Subcutaneous adipose tissue (tissue), 4 donors: ENCODE data around the gene SRM. TPM values are rescaled to one million over a fixed set of nuclear protein-coding genes. Genes with fewer than 3 reads are reported as not detected.

Source experiments
- total RNA-seq, 4 donors: library from RNA; depleted of rRNA; stranded (reverse); fragments of >200 nt; gene quantifications; one replicate each; pipeline ENCODE4 v1.1.0, GENCODE V29; 2016
- TF ChIP-seq, protein P1 (sequence below): fragments of 450-650 bp; IDR thresholded peaks from one replicate; pipeline ENCODE4 v1.5.1; 2016; ENCODE audit warnings: low read depth, mild to moderate bottlenecking, control low read depth, antibody characterized with exemption, moderate library complexity

Gene SRM
- total RNA-seq, 4 donors from 2014 or later, result 21.2 to 45.2 (median 30.4) TPM

DNA sequence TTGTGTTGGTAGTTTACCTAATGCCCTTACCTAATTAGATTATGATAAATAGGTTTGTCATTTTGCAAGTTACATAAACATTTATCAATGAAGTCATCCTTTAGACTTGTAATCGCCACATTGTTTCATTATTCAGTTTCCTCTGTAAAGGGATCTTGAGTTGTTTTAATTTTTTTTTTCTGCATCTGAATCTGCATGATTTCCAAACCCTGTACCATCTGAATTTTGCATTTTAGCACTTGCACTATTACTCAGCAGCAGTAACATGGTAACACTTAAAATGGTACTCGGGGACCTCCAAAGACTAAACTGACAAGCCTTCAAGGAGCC, 35.0 kb downstream of the SRM start:
- TF ChIP-seq, protein P1, sequence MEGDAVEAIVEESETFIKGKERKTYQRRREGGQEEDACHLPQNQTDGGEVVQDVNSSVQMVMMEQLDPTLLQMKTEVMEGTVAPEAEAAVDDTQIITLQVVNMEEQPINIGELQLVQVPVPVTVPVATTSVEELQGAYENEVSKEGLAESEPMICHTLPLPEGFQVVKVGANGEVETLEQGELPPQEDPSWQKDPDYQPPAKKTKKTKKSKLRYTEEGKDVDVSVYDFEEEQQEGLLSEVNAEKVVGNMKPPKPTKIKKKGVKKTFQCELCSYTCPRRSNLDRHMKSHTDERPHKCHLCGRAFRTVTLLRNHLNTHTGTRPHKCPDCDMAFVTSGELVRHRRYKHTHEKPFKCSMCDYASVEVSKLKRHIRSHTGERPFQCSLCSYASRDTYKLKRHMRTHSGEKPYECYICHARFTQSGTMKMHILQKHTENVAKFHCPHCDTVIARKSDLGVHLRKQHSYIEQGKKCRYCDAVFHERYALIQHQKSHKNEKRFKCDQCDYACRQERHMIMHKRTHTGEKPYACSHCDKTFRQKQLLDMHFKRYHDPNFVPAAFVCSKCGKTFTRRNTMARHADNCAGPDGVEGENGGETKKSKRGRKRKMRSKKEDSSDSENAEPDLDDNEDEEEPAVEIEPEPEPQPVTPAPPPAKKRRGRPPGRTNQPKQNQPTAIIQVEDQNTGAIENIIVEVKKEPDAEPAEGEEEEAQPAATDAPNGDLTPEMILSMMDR, result no peak

GRCh38 chr1:11024154-11024873, 35.5 kb downstream of the SRM start:
- TF ChIP-seq, protein P1, result no peak

DNA sequence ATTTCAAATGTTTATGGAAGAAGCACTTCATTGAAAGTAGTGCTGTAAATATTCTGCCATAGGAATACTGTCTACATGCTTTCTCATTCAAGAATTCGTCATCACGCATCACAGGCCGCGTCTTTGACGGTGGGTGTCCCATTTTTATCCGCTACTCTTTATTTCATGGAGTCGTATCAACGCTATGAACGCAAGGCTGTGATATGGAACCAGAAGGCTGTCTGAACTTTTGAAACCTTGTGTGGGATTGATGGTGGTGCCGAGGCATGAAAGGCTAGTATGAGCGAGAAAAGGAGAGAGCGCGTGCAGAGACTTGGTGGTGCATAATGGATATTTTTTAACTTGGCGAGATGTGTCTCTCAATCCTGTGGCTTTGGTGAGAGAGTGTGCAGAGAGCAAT, 36.6 kb downstream of the SRM start:
- TF ChIP-seq, protein P1, result no peak

GRCh38 chr1:11019971-11020370, 39.8 kb downstream of the SRM start:
- TF ChIP-seq, protein P1, result no peak

DNA sequence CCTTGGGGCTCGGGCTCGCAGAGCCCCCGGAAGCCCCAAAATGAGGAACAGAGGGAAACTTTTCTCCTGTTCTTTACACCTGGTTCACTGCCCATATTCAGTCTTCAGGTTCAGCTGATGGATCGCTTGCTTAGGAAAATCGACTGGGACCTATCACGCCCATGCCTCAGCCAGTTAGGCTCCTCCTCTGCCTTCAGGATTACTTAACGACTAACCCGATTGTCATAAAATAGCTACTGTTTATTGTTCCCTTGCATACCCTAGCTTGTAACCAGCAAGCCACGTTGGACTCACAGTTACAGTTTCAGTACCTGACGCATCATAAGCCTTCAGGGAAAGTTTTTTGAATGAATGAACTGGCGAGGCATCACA, 46.7 kb downstream of the SRM start:
- TF ChIP-seq, protein P1, result no peak

GRCh38 chr1:11012260-11013159, 47.3 kb downstream of the SRM start, which contains the start of gene TARDBP:
Gene TARDBP, plus strand, starts transcription at chr1:11012654. Its CDS starts 1,074 bp downstream, at chr1:11013728.
- TF ChIP-seq, protein P1, result no peak

Other genes with a start within 250 kb of the SRM start
- 100 to 1,000 TPM; 103 to 169 (median 123) TPM for gene TARDBP, start 47.4 kb downstream of the SRM start, total RNA-seq
- gene MASP2, start 12.8 kb downstream of the SRM start, total RNA-seq, result not detected
- gene EXOSC10, start 39.9 kb upstream of the SRM start, total RNA-seq, result 10 to 100 TPM; 56.1 to 63.4 (median 59.5) TPM
- 10 to 100 TPM in 1 of 4 donors, 1 to 10 TPM in 2, not detected in 1; 2.9 to 11.9 (median 6.2) TPM for gene ANGPTL7, start 129.3 kb upstream of the SRM start, total RNA-seq
- 10 to 100 TPM; 36.2 to 54.1 (median 40.1) TPM for gene MTOR, start 202.5 kb upstream of the SRM start, total RNA-seq
- 10 to 100 TPM in 2 of 4 donors, 1 to 10 TPM in 2; 7.0 to 15.4 (median 11.0) TPM for gene UBIAD1, start 213.2 kb upstream of the SRM start, total RNA-seq